GM12892 (cell line): ENCODE measurements around the gene RASL11B.

ENCODE experiments used
- POLR2A ChIP-seq: IDR thresholded peaks from 2 replicates; pipeline ENCODE4 v1.6.1; 2011; ENCODE audit warnings: low read depth, low read length, control low read depth
- POLR2AphosphoS5 ChIP-seq: IDR thresholded peaks from 2 replicates; pipeline ENCODE4 v1.6.1; 2011; ENCODE audit warnings: low read depth, low read length, control low read depth
- TAF1 ChIP-seq: IDR thresholded peaks from 2 replicates; pipeline ENCODE4 v1.6.1; 2011; ENCODE audit warnings: low read depth, mild to moderate bottlenecking, control low read depth, low read length, borderline replicate concordance

GRCh38 chr4:52824603-52825459 lies 37.3 kb upstream of the RASL11B start:
- TF ChIP-seq TAF1 (no peak), POLR2A (no peak), POLR2AphosphoS5 (no peak)
